Stimulated activated CD4-positive, alpha-beta T cell treated with anti-CD3 and anti-CD28 coated beads, Interleukin-4, amount 100 ng/mL, for 1 hour (primary cell): ENCODE data around the gene ZCCHC14.

Experiments used
- DNase-seq: peaks from one replicate; pipeline ENCODE4 v3.0.0-alpha.2; 2020

The ZCCHC14 gene

DNA sequence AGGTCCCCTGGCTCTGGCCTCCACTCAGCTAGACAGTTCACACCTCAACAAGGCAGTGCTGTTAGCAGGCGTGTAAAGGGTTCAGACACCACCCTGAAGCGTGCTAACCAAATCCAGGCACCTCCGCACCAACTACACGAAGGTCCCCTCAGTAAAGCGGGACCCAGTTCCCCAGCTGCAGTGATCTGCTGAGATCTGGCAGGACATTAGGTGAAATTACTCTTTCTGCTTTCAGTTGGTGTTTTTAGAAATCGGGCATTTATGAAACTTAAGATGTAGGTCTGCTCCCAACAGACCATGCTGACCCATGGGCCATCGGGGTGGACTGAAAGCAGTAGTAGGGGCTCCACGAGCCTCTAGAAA lies 136.4 kb downstream of the ZCCHC14 start:
- DNase-seq, result no peak
